ENCODE data around the gene SQSTM1. TPM values are rescaled to one million over a fixed set of nuclear protein-coding genes. Genes with fewer than 3 reads are reported as not detected.
"Not testable (repeated sequence)": the region's sequence is repeated elsewhere in the genome, so short reads cannot be mapped to it uniquely, and the experiment has no call there.

SQSTM1 gene
- total RNA-seq, 1 experiment from 2014 or later: 442 TPM

GRCh38 chr5:179824745-179825112 is 4.0 kb downstream of the SQSTM1 start:
- DNase-seq (ENCODE audit: low read depth): no peak

GRCh38 chr5:179825655-179826182 is 5.0 kb downstream of the SQSTM1 start:
- no peak for DNase-seq (ENCODE audit: low read depth)

GRCh38 chr5:179827680-179828079 is 7.0 kb downstream of the SQSTM1 start:
- peak; percentile 68 for DNase-seq (ENCODE audit: low read depth)

GRCh38 chr5:179828756-179829421 is 8.2 kb downstream of the SQSTM1 start:
- no peak for DNase-seq (ENCODE audit: low read depth)

GRCh38 chr5:179829732-179830435 is 9.2 kb downstream of the SQSTM1 start:
- no peak for DNase-seq (ENCODE audit: low read depth)

GRCh38 chr5:179830818-179831468 is 10.2 kb downstream of the SQSTM1 start:
- no peak for DNase-seq (ENCODE audit: low read depth)

- no peak for DNase-seq (ENCODE audit: low read depth)
Measured at GRCh38 chr5:179832039-179832745, 11.5 kb downstream of the SQSTM1 start.

- DNase-seq (ENCODE audit: low read depth): no peak
Measured at GRCh38 chr5:179833056-179833708, 12.5 kb downstream of the SQSTM1 start.

- no peak for DNase-seq (ENCODE audit: low read depth)
Measured at GRCh38 chr5:179833709-179834070, 13.0 kb downstream of the SQSTM1 start.

GRCh38 chr5:179834120-179834519 is 13.4 kb downstream of the SQSTM1 start:
- no peak for DNase-seq (ENCODE audit: low read depth)

- not testable (repeated sequence) for DNase-seq (ENCODE audit: low read depth)
Measured at GRCh38 chr5:179834871-179835270, 14.2 kb downstream of the SQSTM1 start.

- DNase-seq (ENCODE audit: low read depth): peak; percentile 55
Measured at GRCh38 chr5:179836225-179837019, 15.7 kb downstream of the SQSTM1 start.

GRCh38 chr5:179837076-179838011 is 16.6 kb downstream of the SQSTM1 start:
- DNase-seq (ENCODE audit: low read depth): no peak

GRCh38 chr5:179839328-179840256 is 18.9 kb downstream of the SQSTM1 start:
- no peak for DNase-seq (ENCODE audit: low read depth)

- no peak for DNase-seq (ENCODE audit: low read depth)
Measured at GRCh38 chr5:179840321-179840720, 19.6 kb downstream of the SQSTM1 start.

- DNase-seq (ENCODE audit: low read depth): no peak
Measured at GRCh38 chr5:179840766-179841165, 20.1 kb downstream of the SQSTM1 start.

- DNase-seq (ENCODE audit: low read depth): no peak
Measured at GRCh38 chr5:179841621-179842020, 20.9 kb downstream of the SQSTM1 start.

GRCh38 chr5:179852993-179853547 is 32.4 kb downstream of the SQSTM1 start:
- no peak for DNase-seq (ENCODE audit: low read depth)

Measured in M059J (cell line).